ENCODE measurements around the gene SH2D3C.

- TF ChIP-seq CTCF (IDR thresholded peaks at IDR 0.05; ENCODE audit: insufficient read depth, low read length, poor library complexity, severe bottlenecking) (no peak), EZH2phosphoT487 (conservative IDR thresholded peaks at IDR 0.05; ENCODE audit: low read length) (no peak)
Measured at GRCh38 chr9:127714020-127714750, 64.3 kb downstream of the SH2D3C start.

Data from SU-DHL-6 (cell line).